HG03378 (cell line): ENCODE results near the gene POLR2H.

Experiments used
- ATAC-seq: cut with Tn5 transposase; IDR thresholded peaks from one replicate; pipeline ENCODE4 v1.9.1; 2021; ENCODE audit warnings: mild to moderate bottlenecking, moderate library complexity; ENCODE audit not compliant: unreplicated experiment

The POLR2H gene

DNA sequence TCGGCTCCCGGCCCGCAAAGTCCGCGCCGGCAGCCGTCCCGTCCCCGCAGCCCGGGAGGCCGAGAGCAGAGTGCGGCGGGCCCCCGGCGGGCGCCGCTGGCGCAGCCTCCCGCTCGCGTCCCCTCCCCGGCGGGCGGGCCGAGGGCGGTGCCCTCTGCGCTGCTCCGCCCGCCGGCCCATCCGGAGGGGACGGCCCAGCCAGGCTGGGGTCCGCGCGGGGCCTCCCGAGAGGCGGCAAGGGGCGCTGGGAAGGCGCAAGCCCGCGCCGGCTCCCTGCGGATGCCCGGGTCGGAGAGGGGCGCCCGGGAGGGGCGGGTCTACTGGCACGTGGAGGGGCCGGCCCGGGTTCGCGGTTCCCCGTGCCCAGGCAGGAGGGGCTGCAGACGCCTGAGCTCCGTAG is at the start of gene POLR2H, which contains the start of gene CLCN2:
Gene POLR2H, plus strand, starts transcription at position 179 of the 400 bp plus-strand sequence. CDS start 1,783 bp downstream, outside the sequence.
Gene CLCN2, minus strand, starts transcription at position 74 of the 400 bp plus-strand sequence. CDS start 126 bp downstream, outside the sequence.
- ATAC-seq, result no peak

DNA sequence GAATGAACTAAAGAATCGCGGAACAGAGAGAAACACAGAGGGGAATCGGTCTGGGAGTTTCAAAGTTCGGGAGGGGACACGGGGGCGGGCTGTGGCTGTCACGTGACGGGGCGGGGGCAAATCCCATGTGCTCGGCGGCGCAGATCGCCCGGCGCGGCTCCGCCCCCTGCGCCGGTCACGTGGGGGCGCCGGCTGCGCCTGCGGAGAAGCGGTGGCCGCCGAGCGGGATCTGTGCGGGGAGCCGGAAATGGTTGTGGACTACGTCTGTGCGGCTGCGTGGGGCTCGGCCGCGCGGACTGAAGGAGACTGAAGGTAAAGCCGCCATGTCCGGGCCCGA is 47.2 kb upstream of the POLR2H start, which contains the start of gene EIF4G1:
Gene EIF4G1, plus strand, starts transcription at position 244 of the 337 bp plus-strand sequence. CDS start 1,191 bp downstream, outside the sequence.
- ATAC-seq, result peak; percentile 75

DNA sequence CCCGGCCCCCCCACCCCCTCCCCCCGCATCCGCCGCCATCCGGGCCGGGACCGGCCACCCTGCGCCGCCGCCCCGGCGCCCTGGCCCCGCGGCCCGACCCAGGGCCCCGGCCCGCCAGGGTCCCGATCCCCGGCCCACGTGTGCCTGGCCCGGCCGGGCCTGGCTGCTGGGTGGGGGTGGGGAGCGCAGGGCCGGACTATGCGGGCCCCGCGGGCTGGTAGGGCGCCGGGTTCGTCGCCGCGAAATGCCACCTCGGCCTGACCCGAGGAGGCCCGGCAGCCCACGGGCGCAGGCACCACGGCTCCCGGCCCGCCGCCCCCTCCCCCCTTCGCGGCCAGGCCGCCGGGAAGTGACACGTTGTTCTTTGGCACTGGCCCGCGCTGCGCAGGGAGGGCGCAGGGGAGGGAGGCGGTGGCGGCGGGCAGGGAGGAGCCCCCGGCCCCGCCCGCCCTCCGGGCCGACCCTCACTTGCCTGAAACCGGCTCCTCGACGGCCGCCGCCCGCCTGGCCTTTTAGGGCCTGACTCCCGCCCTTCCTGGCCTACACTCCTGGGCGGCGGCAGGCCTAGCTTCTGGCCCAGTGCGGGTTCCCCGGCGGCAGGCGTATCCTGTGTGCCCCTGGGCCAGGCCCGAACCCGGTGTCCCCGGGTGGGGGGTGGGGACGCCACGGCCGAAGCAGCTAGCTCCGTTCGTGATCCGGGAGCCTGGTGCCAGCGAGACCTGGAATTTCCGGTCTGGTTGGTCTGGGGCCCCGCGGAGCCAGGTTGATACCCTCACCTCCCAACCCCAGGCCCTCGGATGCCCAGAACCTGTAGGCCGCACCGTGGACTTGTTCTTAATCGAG is 46.6 kb upstream of the POLR2H start:
- peak; percentile 8 for ATAC-seq

DNA sequence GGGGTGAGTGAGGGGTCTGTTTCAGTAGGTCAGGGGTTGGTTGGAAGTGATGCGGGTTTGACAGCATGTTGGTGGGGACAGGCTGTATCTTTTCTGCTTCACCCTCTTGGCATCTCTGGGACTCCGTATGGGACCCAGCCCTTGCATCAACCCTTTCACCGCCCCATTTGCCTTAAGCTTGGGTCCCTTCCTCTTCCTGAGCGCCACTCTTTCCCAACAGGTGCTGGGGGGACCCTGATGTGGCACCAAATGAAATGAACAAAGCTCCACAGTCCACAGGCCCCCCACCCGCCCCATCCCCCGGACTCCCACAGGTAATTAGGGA is 46.0 kb upstream of the POLR2H start:
- ATAC-seq, result no peak

DNA sequence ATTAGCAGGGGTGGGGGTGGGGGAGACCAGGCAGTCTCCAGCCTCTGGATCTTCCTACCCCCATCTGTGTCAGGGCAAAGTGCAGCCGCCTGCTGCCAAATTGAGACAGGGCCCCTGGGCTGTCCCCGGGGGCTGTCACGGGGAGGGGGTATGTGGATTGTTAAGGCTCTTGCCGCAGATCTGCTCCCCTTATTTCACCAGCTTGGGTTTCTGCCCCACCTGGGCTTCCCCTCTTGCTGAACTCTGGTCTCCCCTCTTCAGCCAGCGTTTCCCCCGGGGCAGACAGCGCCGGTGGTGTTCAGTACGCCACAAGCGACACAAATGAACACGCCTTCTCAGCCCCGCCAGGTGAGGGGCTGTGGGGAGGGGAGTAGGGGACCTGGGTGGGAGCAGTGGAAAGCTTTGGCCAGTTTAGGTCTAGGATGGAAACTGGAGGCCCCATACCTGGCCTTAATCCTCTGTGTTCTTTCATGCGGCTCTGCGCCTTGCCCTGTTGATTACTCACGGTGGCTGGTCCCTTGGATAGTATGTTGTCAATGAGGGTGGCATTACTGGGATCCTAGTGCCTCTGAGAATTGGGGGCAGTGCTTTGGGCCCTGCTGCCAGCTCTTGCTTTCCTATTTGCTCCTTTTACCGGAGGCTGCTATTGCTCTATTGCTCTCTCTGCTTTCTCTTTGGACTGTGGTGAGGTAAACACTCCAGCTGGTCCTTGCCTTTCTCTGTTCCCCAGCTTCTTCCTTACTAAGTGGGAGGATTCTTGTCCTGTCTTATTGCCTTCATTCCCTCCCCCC is 45.4 kb upstream of the POLR2H start:
- no peak for ATAC-seq

DNA sequence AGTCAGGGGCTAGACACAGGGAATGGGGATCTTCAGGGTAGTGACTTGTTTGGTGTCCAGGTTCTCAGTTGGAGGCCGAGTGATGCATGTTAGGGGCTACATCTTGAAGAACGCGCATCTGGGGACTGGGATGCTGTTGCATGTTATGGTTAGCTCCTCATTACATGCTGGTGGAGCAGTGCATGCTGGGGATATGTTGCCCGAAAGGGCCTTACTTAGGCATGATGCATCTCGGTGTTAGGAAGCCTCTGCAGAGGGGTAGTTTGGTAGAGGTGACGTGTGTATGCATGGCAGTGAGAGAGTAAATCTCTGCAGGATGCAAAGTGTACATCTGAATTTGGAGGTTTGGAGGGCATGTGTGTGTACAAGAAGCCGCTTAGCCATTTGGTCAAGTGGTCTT is 44.7 kb upstream of the POLR2H start:
- no peak for ATAC-seq

DNA sequence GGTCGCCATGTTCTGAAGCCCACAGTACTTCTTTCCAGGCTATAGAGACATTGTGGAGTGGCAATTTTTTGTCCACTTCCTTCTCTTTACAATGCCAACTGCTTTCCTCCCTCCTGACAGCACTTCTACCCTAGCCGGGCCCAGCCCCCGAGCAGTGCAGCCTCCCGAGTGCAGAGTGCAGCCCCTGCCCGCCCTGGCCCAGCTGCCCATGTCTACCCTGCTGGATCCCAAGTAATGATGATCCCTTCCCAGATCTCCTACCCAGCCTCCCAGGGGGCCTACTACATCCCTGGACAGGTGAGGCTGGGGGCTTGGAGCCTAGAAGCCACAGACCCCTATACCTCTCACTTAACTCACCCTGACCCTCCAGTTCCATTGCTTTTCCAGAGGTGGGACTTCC is 44.3 kb upstream of the POLR2H start:
- no peak for ATAC-seq

DNA sequence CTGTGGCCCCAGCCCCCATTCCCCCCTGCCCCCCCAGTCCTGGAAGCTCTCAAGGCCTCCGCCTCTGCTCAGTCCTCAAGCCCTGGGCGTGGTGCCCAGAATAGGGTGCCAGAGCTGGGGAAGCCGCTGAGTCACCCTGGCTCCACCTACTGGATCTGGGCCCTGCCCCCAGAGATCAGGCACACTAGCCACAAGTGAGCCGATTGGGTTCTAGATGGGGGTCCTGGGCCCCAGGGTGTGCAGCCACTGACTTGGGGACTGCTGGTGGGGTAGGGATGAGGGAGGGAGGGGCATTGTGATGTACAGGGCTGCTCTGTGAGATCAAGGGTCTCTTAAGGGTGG is 41.4 kb upstream of the POLR2H start:
- ATAC-seq, result no peak

DNA sequence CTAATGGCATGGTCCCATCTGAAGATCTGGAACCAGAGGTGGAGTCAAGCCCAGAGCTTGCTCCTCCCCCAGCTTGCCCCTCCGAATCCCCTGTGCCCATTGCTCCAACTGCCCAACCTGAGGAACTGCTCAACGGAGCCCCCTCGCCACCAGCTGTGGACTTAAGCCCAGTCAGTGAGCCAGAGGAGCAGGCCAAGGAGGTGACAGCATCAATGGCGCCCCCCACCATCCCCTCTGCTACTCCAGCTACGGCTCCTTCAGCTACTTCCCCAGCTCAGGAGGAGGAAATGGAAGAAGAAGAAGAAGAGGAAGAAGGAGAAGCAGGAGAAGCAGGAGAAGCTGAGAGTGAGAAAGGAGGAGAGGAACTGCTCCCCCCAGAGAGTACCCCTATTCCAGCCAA is 39.8 kb upstream of the POLR2H start:
- ATAC-seq, result no peak

DNA sequence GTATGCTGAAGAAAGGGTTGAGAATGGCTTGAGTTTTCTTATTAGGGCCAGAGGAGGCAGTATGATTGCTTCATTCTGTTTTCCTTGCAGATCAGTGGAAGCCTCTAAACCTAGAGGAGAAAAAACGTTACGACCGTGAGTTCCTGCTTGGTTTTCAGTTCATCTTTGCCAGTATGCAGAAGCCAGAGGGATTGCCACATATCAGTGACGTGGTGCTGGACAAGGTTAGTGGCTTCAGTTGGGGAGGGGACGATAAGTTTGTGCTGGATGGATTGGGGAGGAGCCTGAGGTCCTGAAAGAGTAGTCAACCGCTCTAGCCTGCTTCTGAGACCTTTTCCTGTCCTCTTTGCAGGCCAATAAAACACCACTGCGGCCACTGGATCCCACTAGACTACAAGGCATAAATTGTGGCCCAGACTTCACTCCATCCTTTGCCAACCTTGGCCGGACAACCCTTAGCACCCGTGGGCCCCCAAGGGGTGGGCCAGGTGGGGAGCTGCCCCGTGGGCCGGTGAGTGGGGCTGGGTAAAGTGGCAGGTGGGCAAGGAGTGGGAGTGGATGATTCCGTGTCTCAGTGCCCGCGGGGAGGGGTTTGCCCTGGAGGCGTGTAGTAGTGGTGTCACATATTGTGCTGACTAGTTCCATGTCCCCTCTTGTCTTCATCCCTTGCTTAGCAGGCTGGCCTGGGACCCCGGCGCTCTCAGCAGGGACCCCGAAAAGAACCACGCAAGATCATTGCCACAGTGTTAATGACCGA is 38.6 kb upstream of the POLR2H start:
- ATAC-seq, result no peak

DNA sequence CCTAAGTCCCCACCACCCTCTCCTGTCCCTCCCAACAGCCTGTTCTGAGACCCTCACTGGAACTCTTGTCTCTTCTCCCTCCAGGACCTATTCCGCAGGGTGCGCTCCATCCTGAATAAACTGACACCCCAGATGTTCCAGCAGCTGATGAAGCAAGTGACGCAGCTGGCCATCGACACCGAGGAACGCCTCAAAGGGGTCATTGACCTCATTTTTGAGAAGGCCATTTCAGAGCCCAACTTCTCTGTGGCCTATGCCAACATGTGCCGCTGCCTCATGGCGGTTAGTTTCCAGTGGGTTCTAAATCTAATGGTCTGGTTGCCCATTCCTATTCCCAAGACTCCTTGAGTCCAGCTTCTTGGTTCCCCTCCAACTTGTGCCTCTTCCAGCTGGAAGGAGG is 37.8 kb upstream of the POLR2H start:
- ATAC-seq, result no peak

DNA sequence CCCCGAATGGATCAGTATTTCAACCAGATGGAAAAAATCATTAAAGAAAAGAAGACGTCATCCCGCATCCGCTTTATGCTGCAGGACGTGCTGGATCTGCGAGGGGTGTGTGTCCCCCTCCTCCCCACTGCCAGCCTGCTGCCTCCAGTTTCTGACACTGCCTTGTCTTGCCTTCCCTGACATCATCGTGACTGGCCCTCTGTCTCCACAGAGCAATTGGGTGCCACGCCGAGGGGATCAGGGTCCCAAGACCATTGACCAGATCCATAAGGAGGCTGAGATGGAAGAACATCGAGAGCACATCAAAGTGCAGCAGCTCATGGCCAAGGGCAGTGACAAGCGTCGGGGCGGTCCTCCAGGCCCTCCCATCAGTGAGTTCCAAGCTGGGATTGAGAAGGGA is 36.2 kb upstream of the POLR2H start:
- ATAC-seq, result no peak

DNA sequence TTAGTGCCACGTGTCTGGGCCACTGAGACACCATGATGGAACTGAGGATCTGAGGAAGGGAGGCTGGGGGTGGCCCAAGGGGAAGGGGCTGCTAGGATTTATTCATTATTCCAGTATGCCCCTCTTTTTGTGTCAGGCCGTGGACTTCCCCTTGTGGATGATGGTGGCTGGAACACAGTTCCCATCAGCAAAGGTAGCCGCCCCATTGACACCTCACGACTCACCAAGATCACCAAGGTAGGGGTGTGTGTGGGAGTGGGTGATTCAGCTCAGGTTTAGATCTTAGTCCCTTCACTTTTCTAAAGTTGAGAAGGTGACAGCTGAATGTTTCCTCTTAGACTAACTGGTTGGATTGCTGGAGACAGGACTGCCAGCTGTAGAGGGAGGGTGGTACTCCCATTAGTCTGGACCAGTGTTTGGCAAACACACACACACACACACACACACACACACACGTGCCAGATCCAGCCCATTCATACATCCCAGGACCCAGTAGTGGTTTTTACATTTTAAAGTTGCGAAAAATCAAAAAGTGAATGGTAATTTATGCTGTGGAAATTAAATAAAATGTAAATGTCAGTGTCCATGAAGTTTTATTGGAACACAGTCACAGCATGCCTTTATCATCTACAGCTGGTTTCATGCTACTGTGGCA is 35.7 kb upstream of the POLR2H start:
- ATAC-seq, result no peak

DNA sequence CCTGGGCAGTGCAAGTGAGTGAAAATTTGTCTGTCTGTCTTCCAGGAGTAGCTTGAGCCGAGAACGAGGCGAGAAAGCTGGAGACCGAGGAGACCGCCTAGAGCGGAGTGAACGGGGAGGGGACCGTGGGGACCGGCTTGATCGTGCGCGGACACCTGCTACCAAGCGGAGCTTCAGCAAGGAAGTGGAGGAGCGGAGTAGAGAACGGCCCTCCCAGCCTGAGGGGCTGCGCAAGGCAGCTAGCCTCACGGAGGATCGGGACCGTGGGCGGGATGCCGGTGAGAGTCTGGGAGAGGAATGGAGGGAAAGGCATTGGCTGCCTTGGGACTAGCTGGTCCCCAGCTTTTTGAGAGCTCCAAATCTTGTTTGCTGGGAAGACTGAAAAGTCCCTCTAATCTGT is 34.3 kb upstream of the POLR2H start:
- ATAC-seq, result no peak

DNA sequence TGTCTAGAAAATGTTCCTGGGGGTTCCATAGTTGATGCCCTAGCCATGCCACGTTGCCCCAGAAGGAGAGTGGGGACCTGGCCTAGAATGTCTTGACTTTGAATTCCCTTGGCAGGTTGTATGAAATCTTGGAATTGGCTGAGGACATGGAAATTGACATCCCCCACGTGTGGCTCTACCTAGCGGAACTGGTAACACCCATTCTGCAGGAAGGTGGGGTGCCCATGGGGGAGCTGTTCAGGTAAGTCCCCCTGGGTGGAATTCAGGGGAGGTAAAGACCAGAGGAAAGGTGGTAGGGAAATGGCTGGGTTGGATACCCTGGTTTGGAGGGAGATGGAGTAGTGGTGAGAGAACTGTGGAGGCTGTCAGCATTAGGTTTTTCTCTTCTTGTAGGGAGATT is 33.0 kb upstream of the POLR2H start:
- no peak for ATAC-seq

DNA sequence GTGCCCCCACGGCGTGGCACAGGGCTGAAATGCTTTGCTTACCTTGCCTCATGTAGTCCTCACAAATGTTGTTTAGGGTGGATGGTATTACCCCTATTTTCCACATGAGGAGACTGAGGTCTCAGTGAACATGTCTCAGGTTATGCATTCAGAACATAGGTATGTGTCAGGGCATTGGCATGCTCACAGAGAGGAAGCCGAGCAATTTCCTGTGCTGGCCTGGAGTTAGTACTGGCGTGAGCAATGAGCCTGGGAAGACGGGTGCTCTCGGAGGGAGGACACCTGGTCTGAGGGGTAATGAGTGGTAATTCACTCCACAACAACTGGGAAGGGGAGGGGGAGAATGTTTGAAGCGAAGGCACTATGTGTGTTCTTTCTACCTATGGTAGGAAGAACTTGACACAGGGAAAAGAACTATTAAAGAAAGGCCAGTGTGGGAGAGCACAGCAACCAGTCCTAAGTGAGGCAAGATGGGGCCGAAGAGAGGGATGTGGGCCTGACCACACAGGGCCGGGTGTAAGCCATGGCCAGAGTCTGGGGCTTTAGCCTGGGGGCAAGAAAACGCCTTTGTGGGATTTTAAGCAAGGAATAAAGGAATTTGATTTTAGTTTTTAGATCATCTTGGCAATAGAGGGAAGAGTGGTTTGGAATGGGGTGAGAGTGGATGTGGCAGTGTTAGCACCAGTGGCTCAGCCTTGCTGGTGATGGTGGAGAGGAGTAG is 29.0 kb upstream of the POLR2H start:
- no peak for ATAC-seq

DNA sequence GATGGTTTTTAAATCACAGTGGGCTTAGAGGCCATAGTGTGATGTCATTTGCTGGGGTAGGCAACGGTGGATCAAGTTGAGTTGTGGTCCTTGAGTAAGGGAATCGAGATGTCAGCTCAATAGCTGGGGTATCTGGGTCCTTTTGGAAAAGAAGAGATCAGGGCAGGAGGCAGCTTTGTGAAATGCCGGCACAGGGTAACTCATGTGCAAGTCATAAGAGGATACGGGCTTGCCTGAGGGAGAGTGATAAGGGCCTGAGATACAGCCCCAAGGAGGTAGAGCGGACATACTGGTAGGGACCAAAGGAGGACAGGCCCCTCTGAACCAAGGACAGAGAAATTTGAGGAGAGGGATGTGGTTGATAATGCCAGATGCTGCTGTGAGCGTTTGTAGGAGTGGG is 28.3 kb upstream of the POLR2H start:
- ATAC-seq, result no peak

DNA sequence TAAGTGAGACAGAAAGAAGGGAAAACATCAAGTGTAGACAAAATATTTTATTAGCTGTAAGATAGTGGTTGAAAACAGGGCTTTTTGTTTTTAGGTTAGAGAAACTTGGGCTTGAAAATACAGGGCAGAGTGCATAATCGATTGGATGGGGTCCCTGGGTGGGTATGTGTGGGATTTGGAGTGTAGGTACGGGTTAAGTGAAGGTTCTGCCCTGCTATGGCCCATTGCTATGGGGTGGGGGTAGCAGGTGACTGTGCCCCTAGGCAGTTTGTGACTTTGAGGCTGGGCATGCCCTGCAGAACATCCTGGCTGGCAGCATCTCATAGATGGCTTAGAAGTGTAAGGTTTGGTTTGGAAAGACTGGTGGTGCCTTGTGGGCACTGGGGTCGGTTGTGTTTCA is 27.8 kb upstream of the POLR2H start:
- no peak for ATAC-seq

DNA sequence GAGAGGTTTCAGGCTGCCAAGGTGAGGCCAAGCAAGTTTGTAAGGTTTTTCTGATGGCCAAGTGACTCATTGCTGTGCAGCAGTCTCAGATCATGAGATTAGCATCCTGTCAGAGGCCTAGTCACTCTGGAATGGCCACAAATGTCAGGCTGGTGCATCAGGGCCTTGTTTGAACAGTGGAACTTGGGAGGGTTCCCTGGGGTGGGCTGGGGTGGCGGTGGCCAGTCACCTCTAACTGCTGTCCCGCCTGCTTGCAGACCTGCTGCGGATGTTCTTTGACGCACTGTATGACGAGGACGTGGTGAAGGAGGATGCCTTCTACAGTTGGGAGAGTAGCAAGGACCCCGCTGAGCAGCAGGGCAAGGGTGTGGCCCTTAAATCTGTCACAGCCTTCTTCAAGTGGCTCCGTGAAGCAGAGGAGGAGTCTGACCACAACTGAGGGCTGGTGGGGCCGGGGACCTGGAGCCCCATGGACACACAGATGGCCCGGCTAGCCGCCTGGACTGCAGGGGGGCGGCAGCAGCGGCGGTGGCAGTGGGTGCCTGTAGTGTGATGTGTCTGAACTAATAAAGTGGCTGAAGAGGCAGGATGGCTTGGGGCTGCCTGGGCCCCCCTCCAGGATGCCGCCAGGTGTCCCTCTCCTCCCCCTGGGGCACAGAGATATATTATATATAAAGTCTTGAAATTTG is 26.9 kb upstream of the POLR2H start:
- ATAC-seq, result no peak

DNA sequence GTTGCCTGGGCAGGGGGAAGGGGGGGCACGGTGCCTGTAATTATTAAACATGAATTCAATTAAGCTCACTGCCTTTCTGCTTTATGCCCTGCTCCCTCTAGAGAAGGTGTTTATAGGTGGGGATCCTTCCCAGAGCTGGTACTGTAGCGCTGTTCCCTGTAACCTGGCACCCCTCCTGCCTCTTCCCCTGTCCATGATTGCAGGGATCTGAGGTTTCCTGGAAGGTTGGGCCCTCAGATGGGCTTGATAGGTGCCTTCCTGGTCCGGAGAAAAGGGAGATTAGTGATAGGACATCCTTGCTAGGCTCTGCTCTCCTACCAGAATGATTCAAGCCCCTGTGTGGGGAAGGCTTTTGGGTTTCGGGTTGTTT is 26.2 kb upstream of the POLR2H start:
- no peak for ATAC-seq
